Activated CD4-positive, alpha-beta T cell treated with anti-CD3 and anti-CD28 coated beads, Interleukin-2, amount 10 ng/mL, durations not matched to agents 24 days and 14 days (primary cell): ENCODE measurements around the gene PRPF38B. TPM values are rescaled to one million over a fixed set of nuclear protein-coding genes. Genes with fewer than 3 reads are reported as not detected.
A peak's percentile ranks its signal among the peaks of the same experiment; 100 is the strongest.

Experiments
- DNase-seq: peaks from one replicate; pipeline ENCODE4 v3.0.0; 2022
- H3K27ac Mint-ChIP-seq: one replicate; pipeline ENCODE4 v1.8.0; 2022; ENCODE audit warnings: mild to moderate bottlenecking, mixed read lengths
- H3K27me3 Mint-ChIP-seq: one replicate; pipeline ENCODE4 v1.8.0; 2022; ENCODE audit warnings: mixed read lengths
- H3K36me3 Mint-ChIP-seq: one replicate; pipeline ENCODE4 v1.8.0; 2022; ENCODE audit warnings: low read depth, mild to moderate bottlenecking, mixed read lengths
- H3K4me1 Mint-ChIP-seq: one replicate; pipeline ENCODE4 v1.8.0; 2021; ENCODE audit warnings: mixed read lengths
- H3K4me3 Mint-ChIP-seq: one replicate; pipeline ENCODE4 v1.8.0; 2022; ENCODE audit warnings: mild to moderate bottlenecking, moderate library complexity, mixed read lengths
- H3K9me3 Mint-ChIP-seq: one replicate; pipeline ENCODE4 v1.8.0; 2021; ENCODE audit warnings: mixed read lengths
- intact Hi-C: fragments of 100-400 bp; cut with micrococcal nuclease; formaldehyde crosslinking; loops from one replicate; pipeline ENCODE4 v1.15.1; 2023
- total RNA-seq: library from RNA; stranded (reverse); gene quantifications from 2 replicates; pipeline ENCODE4 v1.2.3, GENCODE V29; 2022

PRPF38B gene
- total RNA-seq, 1 donor from 2014 or later = 89.2 TPM

DNA sequence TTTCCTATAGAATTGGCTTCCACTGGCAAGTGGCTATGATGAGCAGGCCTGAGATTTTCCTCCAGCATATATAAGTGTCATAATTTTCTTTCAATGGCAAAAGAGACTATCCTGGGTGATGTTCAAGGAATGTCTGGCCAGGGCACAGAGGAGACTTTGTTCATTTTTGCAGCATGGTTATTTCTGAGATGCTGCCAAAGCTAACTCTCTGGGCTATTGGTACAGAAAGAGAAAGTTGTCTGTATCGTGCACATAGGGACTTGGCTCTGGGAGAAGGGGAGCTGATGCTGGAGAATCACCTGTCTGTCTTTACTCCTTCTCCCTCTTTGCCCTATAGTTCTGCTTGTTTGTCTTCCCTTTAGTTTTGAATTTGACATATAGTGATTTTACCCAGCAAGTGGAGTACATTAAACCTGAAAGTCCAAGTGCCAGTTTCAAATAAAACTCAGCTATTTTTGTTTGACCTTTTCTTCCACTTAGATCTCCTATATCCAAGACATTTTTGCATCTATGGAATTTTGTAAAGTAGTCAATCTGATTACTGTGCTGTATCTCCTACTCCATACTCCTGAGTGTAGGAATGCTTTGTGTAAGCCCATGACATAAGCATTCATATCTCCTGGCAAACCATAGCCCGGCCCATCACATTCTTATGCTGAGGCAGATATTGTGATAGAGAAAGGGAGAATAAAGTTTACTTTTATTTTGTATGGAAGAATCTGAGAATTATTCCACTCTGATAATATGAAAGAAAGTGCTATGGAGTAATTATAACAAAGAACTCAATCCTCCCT lies 24.5 kb downstream of the PRPF38B start:
- Mint-ChIP-seq H3K9me3 (no peaks in the 10 kb centered on the region), H3K36me3 (no peaks in the 10 kb centered on the region), H3K27ac (no peak overlapping the region), H3K4me3 (no peak overlapping the region), H3K27me3 (peaks cover 20% of the 10 kb centered on the region), H3K4me1 (peaks cover 2% of the 10 kb centered on the region)
- intact Hi-C loops = no loop called here
- no peak for DNase-seq

- no peak for DNase-seq
- H3K4me3 Mint-ChIP-seq = no peak overlapping the region
- no peaks in the 10 kb centered on the region for H3K9me3 Mint-ChIP-seq
- peaks cover 11% of the 10 kb centered on the region for H3K27me3 Mint-ChIP-seq
- H3K4me1 Mint-ChIP-seq = peaks cover 2% of the 10 kb centered on the region
- H3K36me3 Mint-ChIP-seq = no peaks in the 10 kb centered on the region
- intact Hi-C loops = no loop called here
- no peak overlapping the region for H3K27ac Mint-ChIP-seq
Measured at GRCh38 chr1:108717774-108718316, 25.7 kb downstream of the PRPF38B start.

GRCh38 chr1:108718927-108719655 lies 27.0 kb downstream of the PRPF38B start:
- Mint-ChIP-seq H3K4me3 (no peak overlapping the region), H3K36me3 (no peaks in the 10 kb centered on the region), H3K27ac (no peak overlapping the region), H3K4me1 (peaks cover 2% of the 10 kb centered on the region), H3K27me3 (peaks cover 5% of the 10 kb centered on the region), H3K9me3 (no peaks in the 10 kb centered on the region)
- intact Hi-C loops = no loop called here
- DNase-seq = no peak

GRCh38 chr1:108719656-108720435 lies 27.7 kb downstream of the PRPF38B start:
- Mint-ChIP-seq H3K4me1 (peaks cover 2% of the 10 kb centered on the region), H3K9me3 (no peaks in the 10 kb centered on the region), H3K27ac (no peak overlapping the region), H3K36me3 (no peaks in the 10 kb centered on the region), H3K27me3 (peaks cover 5% of the 10 kb centered on the region), H3K4me3 (no peak overlapping the region)
- intact Hi-C loops = no loop called here
- DNase-seq = no peak

GRCh38 chr1:108722292-108722691 lies 30.2 kb downstream of the PRPF38B start:
- no peak for DNase-seq
- peaks cover 12% of the 10 kb centered on the region for H3K27me3 Mint-ChIP-seq
- H3K9me3 Mint-ChIP-seq = no peaks in the 10 kb centered on the region
- peaks cover 2% of the 10 kb centered on the region for H3K4me1 Mint-ChIP-seq
- no peaks in the 10 kb centered on the region for H3K36me3 Mint-ChIP-seq
- no peak overlapping the region for H3K4me3 Mint-ChIP-seq
- H3K27ac Mint-ChIP-seq = no peak overlapping the region
- intact Hi-C loops = no loop called here

- Mint-ChIP-seq H3K36me3 (no peaks in the 10 kb centered on the region), H3K4me1 (no peaks in the 10 kb centered on the region), H3K27me3 (peaks cover 22% of the 10 kb centered on the region), H3K4me3 (no peak overlapping the region), H3K9me3 (no peaks in the 10 kb centered on the region), H3K27ac (no peak overlapping the region)
- DNase-seq = no peak
- intact Hi-C loops = no loop called here
Measured at GRCh38 chr1:108725906-108726305, 33.8 kb downstream of the PRPF38B start.

DNA sequence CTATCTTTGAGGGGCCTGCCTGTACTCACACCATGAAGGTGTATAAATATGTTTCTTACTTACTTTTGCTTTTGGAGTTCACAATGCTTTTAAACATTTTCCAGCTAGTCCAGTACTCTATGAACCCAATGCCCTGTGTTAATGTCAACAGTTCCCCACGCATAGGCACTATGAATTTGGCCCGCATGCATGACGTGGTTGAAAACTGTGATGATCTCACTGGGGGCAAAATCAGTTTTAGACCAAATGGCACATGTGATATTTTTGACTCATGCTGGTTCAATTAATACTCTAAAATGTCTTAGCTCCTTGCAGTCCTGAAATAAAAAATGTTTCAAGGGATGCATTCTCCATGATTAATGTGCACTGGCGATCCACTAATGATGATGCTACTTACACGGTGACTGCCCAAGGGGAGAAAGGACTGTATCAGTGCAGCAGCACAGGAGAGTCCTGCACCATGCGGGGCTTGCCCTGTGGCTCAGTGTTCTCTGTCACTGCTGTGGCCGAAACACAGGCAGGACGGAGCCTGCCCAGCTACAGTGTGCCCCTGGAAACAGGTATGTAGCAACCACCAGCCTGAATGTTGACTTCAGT lies 36.3 kb downstream of the PRPF38B start:
- H3K9me3 Mint-ChIP-seq = no peaks in the 10 kb centered on the region
- H3K36me3 Mint-ChIP-seq = no peaks in the 10 kb centered on the region
- H3K27ac Mint-ChIP-seq = no peak overlapping the region
- peaks cover 30% of the 10 kb centered on the region for H3K27me3 Mint-ChIP-seq
- no peaks in the 10 kb centered on the region for H3K4me1 Mint-ChIP-seq
- intact Hi-C loops = no loop called here
- DNase-seq = no peak
- H3K4me3 Mint-ChIP-seq = no peak overlapping the region

GRCh38 chr1:108729481-108729880 lies 37.4 kb downstream of the PRPF38B start:
- no peaks in the 10 kb centered on the region for H3K36me3 Mint-ChIP-seq
- no peak overlapping the region for H3K4me3 Mint-ChIP-seq
- peaks cover 33% of the 10 kb centered on the region for H3K27me3 Mint-ChIP-seq
- intact Hi-C loops = no loop called here
- H3K27ac Mint-ChIP-seq = no peak overlapping the region
- DNase-seq = no peak
- H3K4me1 Mint-ChIP-seq = no peaks in the 10 kb centered on the region
- H3K9me3 Mint-ChIP-seq = no peaks in the 10 kb centered on the region

GRCh38 chr1:108732398-108732797 lies 40.3 kb downstream of the PRPF38B start:
- no peaks in the 10 kb centered on the region for H3K36me3 Mint-ChIP-seq
- intact Hi-C loops = no loop called here
- no peak overlapping the region for H3K27ac Mint-ChIP-seq
- no peaks in the 10 kb centered on the region for H3K4me1 Mint-ChIP-seq
- DNase-seq = no peak
- no peak overlapping the region for H3K4me3 Mint-ChIP-seq
- H3K9me3 Mint-ChIP-seq = no peaks in the 10 kb centered on the region
- H3K27me3 Mint-ChIP-seq = peaks cover 39% of the 10 kb centered on the region

DNA sequence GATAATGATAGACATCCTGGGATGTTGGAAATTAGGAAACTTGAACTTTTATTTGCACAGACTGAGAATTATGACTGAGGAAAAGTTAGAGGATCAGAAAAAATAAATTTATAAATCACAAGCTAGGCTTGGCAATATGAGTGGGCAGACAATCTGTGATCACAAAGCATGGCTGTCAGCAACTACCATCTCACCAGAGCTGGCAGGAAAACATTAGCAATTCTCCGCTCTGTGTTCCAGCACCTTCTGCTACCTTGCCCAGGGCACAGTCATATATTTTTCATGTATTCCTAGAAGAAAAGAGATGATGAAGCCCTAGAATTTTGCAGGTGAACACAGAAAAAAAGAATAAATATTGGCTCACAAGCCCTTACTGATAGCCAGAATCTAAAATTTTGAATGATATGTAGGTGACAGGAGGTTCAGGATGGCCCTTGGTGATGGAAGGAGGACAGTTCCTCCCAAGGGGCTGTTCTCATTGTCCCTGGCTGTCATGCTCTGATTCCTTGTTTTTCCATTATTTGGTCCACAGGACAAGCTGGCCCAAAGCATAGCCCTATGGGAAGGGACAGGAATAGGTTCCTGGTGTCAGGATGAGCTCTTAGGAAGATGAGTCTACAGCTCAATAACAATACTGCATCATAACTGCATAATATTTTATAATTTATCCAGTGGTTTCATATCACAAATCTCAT lies 42.2 kb downstream of the PRPF38B start:
- H3K4me1 Mint-ChIP-seq = no peaks in the 10 kb centered on the region
- H3K4me3 Mint-ChIP-seq = no peak overlapping the region
- intact Hi-C loops = no loop called here

GRCh38 chr1:108742253-108742652 lies 50.1 kb downstream of the PRPF38B start:
- intact Hi-C loops = no loop called here
- no peaks in the 10 kb centered on the region for H3K9me3 Mint-ChIP-seq
- peaks cover 7% of the 10 kb centered on the region for H3K36me3 Mint-ChIP-seq
- DNase-seq = no peak
- H3K27me3 Mint-ChIP-seq = peaks cover 4% of the 10 kb centered on the region
- H3K27ac Mint-ChIP-seq = no peak overlapping the region
- H3K4me3 Mint-ChIP-seq = no peak overlapping the region
- H3K4me1 Mint-ChIP-seq = peaks cover 7% of the 10 kb centered on the region

More for the DNA sequence above, 42.2 kb downstream of the PRPF38B start:
- H3K27me3 Mint-ChIP-seq = peaks cover 32% of the 10 kb centered on the region
- no peak for DNase-seq
- no peaks in the 10 kb centered on the region for H3K36me3 Mint-ChIP-seq
- H3K27ac Mint-ChIP-seq = no peak overlapping the region
- no peaks in the 10 kb centered on the region for H3K9me3 Mint-ChIP-seq

GRCh38 chr1:108745980-108746381 lies 53.9 kb downstream of the PRPF38B start:
- Mint-ChIP-seq H3K27me3 (peaks cover 3% of the 10 kb centered on the region), H3K36me3 (peaks cover 15% of the 10 kb centered on the region), H3K9me3 (no peaks in the 10 kb centered on the region), H3K27ac (peak overlapping the region; percentile 96), H3K4me3 (peak overlapping the region; percentile 97), H3K4me1 (peaks cover 27% of the 10 kb centered on the region)
- DNase-seq = no peak
- intact Hi-C loops = loop anchor here (1.0 to 5.0 kb wide), 10 partner anchors 41 to 366 kb away; partner anchors contain the start of genes CLCC1, ELAPOR1, GPSM2 and HENMT1
